NCI-H1417 treated with DMSO at 0.1 percent for 48 hours (cell line): Measurements from ENCODE around the gene KHDC1L.
"Not testable (repeated sequence)": the region's sequence is repeated elsewhere in the genome, so short reads cannot be mapped to it uniquely, and the experiment has no call there.

Source experiments
- DNase-seq: peaks from one replicate; lab custom pipeline; 2025; lab: John Stamatoyannopoulos, UW

The KHDC1L gene

GRCh38 chr6:73204252-73204651 is 21.0 kb downstream of the KHDC1L start:
- no peak for DNase-seq

- no peak for DNase-seq
Observed at GRCh38 chr6:73203098-73203497, 22.2 kb downstream of the KHDC1L start.

DNA sequence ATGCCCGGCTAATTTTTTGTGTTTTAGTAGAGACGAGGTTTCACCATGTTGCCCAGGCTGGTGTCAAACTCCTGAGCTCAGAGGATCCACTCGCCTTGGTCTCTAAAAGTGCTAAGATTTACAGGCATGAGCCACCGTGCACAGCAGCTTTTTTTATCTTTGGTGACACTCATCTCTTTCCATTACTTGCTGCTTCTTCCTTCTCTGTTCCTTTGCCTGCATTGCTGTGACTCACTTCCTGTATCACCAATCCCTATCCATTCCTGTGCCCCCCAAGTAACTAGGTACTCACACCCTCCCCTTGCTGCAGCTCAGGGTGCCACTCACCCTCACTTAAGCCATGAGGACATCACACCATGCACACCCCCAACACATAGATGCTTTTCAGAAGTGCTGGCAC is 24.6 kb downstream of the KHDC1L start:
- no peak for DNase-seq

- no peak for DNase-seq
Observed at GRCh38 chr6:73200247-73200646, 25.0 kb downstream of the KHDC1L start.

GRCh38 chr6:73194744-73195143 is 30.6 kb downstream of the KHDC1L start:
- no peak for DNase-seq

- DNase-seq = not testable (repeated sequence)
Observed at GRCh38 chr6:73193302-73193701, 32.0 kb downstream of the KHDC1L start.

DNA sequence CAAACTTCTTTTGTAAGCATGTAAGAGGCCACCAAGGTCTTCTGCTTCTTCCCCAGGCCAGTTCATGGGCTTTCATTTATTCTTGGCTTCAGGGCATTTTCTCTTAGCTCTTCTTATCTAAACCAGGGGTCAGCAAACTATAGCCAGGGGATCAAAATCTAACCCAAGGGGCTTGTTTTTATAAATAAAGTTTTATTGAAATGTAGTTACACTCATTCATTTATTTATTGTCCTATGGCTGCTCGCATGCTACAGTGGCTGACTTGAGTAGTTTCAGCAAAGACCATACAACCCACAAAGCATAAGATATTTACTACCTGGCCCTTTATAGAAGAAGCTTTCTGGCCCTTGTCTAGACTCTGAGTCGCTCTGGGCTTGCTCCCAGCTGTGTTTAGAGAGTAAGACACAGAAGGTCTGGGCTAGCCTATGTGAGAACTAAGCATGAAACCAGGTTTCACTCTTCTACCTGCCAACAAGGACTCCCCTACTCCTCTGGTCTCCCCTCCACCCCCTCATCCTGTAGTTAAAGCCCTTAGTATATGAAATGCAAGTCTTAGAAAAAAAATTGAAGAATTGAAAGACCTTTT is 43.2 kb downstream of the KHDC1L start:
- DNase-seq = no peak

DNA sequence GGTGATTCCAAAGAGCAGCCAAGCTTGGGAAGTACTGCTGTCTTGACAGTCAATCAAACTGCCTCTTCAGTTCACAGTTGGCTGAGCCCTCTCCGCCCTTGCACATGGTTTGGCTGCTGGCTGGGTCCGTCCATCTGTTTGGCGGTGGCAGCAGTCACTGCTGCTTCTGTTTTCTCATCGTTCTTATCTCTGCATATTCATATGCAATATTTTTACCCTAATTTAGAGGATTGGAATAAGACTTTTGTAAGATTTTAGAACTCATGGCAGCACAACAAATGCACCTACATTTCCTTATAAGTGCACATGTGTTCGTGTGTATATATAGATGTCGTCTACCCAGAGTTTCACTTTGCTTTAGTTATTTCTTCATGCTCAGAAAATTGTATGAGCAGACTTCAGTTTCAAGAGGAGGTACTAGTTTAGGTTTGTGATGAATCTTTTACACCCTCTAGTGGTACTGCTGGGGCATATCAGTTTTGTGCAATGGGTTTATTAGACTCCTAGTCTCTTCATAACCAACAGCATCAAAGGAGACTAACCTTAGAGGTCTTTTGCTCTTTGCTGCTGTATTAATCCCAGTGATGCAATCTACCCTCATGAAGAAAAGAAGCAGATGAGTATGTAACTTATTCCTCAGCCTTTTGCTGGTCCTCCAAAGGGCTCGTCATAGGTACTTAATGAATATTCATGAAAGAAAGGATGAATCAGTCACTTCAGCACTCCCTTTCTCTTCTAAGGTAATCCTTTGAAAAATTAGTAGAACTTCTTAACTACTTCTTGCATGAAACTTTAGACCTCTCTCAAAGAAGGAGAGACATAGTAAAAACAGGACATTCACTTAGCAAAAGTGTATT is 44.3 kb downstream of the KHDC1L start:
- peak; percentile 47 for DNase-seq

DNA sequence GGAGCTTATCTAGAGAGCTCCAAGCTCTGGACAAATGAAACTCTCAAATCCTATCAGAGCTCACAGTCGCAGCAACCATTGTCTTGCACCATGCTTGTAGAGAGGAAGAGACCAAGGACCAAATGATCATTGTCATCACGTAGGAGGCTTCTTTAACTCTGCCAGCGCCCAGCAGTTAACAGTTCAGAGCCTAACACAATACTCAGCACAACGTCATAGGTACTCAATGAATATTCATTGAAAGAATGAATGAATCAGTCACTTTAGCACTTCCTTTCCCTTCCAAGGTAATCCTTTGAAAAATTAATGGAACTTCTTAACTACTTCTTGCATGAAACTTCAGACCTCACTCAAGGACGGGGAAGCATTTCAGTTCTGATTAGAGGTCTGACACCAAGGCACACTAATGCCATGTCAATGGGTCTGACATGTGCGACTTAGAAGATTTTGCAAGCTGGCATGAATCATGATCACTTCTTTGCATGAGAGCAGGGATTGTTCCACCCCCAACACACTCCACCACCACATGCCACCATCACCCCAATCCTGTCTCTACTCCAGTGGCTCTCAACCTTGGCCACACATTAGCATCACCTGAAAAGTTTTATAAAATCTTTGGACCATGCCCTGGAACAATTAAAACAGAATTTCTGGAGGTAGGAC is 45.1 kb downstream of the KHDC1L start:
- no peak for DNase-seq

GRCh38 chr6:73177221-73177944 is 47.9 kb downstream of the KHDC1L start:
- DNase-seq = no peak

DNA sequence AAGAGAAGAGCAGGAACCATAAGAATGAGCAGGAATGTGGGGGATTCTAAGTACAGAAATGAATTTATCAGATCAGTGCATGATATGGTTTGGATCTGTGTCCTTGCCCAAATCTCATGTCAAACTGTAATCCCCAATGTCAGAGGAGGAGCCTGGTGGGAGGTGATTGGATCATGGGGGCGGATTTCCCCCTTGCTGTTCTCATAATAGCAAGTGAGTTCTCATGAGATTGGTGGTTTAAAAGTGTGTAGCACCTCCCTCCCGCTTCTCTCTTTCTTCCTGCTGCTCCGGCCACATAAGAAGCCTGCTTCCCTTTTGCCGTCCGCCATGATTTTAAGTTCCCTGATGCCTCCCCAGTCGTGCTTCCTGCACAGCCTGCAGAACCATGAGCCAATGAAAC is 49.2 kb downstream of the KHDC1L start:
- no peak for DNase-seq

GRCh38 chr6:73174646-73175045 is 50.6 kb downstream of the KHDC1L start:
- DNase-seq = no peak
